ENCODE measurements around the gene PACS2.

Gene PACS2

GRCh38 chr14:105281371-105282097 is 33.0 kb upstream of the PACS2 start:
- peak in 2 of 3 donors; percentile 60 to 62 for DNase-seq
- Histone ChIP-seq H3K4me1 (ENCODE audit: control extremely low read depth in 1 of 4, control insufficient read depth in 4 of 4, insufficient read depth in 4 of 4, low read length in 3 of 4) (peaks cover 0 to 42% (median 33%) of the 10 kb centered on the region in 4 experiments), H3K36me3 (ENCODE audit: control insufficient read depth in 4 of 4, insufficient read depth in 4 of 4, low read length in 3 of 4) (peaks cover 0 to 17% (median 15%) of the 10 kb centered on the region in 4 experiments), H3K9me3 (ENCODE audit: control extremely low read depth in 1 of 5, control insufficient read depth in 4 of 5, insufficient read depth in 2 of 5, low read depth in 1 of 5, low read length in 4 of 5) (no peaks in the 10 kb centered on the region), H3K27me3 (replicated peaks in 2 of 5; ENCODE audit: control insufficient read depth in 4 of 5, insufficient read depth in 5 of 5, low read length in 4 of 5) (no peaks in the 10 kb centered on the region), H3K4me3 (ENCODE audit: control insufficient read depth in 1 of 7, extremely low read depth in 1 of 7, insufficient read depth in 4 of 7, low read depth in 2 of 7, low read length in 6 of 7) (no peak overlapping the region), H3K27ac (ENCODE audit: insufficient read depth in 1 of 2, low read depth in 1 of 2, low read length in 2 of 2, poor library complexity in 1 of 2, severe bottlenecking in 2 of 2) (no peak overlapping the region)
- POLR2A ChIA-PET, result interaction anchor here (0.8 kb wide), 1 partner anchor 193 kb away, joined by 3 read pairs; no protein-coding TSS in a partner anchor
- CTCF ChIA-PET, result interaction anchor here (0.6 to 1.4 kb wide), 4 partner anchors 9 to 70 kb away, joined by 3 to 4 read pairs (median 4); no protein-coding TSS in a partner anchor
- 73% methylated on average over 17 of the region's 23 CpGs for WGBS (ENCODE audit: insufficient coverage)

- ChIA-PET CTCF (interaction anchor here (0.7 to 1.4 kb wide), 4 partner anchors 9 to 70 kb away, joined by 3 to 4 read pairs (median 3); no protein-coding TSS in a partner anchor), POLR2A (interaction anchor here (0.8 kb wide), 1 partner anchor 194 kb away, joined by 3 read pairs; no protein-coding TSS in a partner anchor)
- peaks cover 0 to 17% (median 15%) of the 10 kb centered on the region in 4 experiments for H3K36me3 ChIP-seq (ENCODE audit: control insufficient read depth in 4 of 4, insufficient read depth in 4 of 4, low read length in 3 of 4)
- H3K4me1 ChIP-seq (ENCODE audit: control extremely low read depth in 1 of 4, control insufficient read depth in 4 of 4, insufficient read depth in 4 of 4, low read length in 3 of 4), result peaks cover 0 to 46% (median 34%) of the 10 kb centered on the region in 4 experiments
- no peak overlapping the region for H3K27ac ChIP-seq (ENCODE audit: insufficient read depth in 1 of 2, low read depth in 1 of 2, low read length in 2 of 2, poor library complexity in 1 of 2, severe bottlenecking in 2 of 2)
- no peak overlapping the region for H3K4me3 ChIP-seq (ENCODE audit: control insufficient read depth in 1 of 7, extremely low read depth in 1 of 7, insufficient read depth in 4 of 7, low read depth in 2 of 7, low read length in 6 of 7)
- H3K27me3 ChIP-seq (replicated peaks in 2 of 5; ENCODE audit: control insufficient read depth in 4 of 5, insufficient read depth in 5 of 5, low read length in 4 of 5), result no peaks in the 10 kb centered on the region
- no peak for DNase-seq
- no peaks in the 10 kb centered on the region for H3K9me3 ChIP-seq (ENCODE audit: control extremely low read depth in 1 of 5, control insufficient read depth in 4 of 5, insufficient read depth in 2 of 5, low read depth in 1 of 5, low read length in 4 of 5)
- 83% methylated on average over 14 of the region's 16 CpGs for WGBS (ENCODE audit: insufficient coverage)
Measured at GRCh38 chr14:105282098-105282725, 32.3 kb upstream of the PACS2 start.

GRCh38 chr14:105283028-105283427 is 31.5 kb upstream of the PACS2 start:
- H3K36me3 ChIP-seq (ENCODE audit: control insufficient read depth in 4 of 4, insufficient read depth in 4 of 4, low read length in 3 of 4), result peaks cover 0 to 17% (median 15%) of the 10 kb centered on the region in 4 experiments
- 96% methylated on average over 7 of the region's 10 CpGs for WGBS (ENCODE audit: insufficient coverage)
- POLR2A ChIA-PET, result no interaction called here
- H3K27me3 ChIP-seq (replicated peaks in 2 of 5; ENCODE audit: control insufficient read depth in 4 of 5, insufficient read depth in 5 of 5, low read length in 4 of 5), result no peaks in the 10 kb centered on the region
- peak overlapping the region in 1 of 2 experiments; percentile 0 for H3K27ac ChIP-seq (ENCODE audit: insufficient read depth in 1 of 2, low read depth in 1 of 2, low read length in 2 of 2, poor library complexity in 1 of 2, severe bottlenecking in 2 of 2)
- peaks cover 0 to 46% (median 34%) of the 10 kb centered on the region in 4 experiments for H3K4me1 ChIP-seq (ENCODE audit: control extremely low read depth in 1 of 4, control insufficient read depth in 4 of 4, insufficient read depth in 4 of 4, low read length in 3 of 4)
- no peak for DNase-seq
- no peaks in the 10 kb centered on the region for H3K9me3 ChIP-seq (ENCODE audit: control extremely low read depth in 1 of 5, control insufficient read depth in 4 of 5, insufficient read depth in 2 of 5, low read depth in 1 of 5, low read length in 4 of 5)
- CTCF ChIA-PET, result interaction anchor here (0.9 to 1.4 kb wide), 7 partner anchors 7 to 69 kb away, joined by 3 to 6 read pairs (median 4); no protein-coding TSS in a partner anchor
- peak overlapping the region in 1 of 7 experiments; percentile 19 for H3K4me3 ChIP-seq (ENCODE audit: control insufficient read depth in 1 of 7, extremely low read depth in 1 of 7, insufficient read depth in 4 of 7, low read depth in 2 of 7, low read length in 6 of 7)

- no peaks in the 10 kb centered on the region for H3K27me3 ChIP-seq (replicated peaks in 2 of 5; ENCODE audit: control insufficient read depth in 4 of 5, insufficient read depth in 5 of 5, low read length in 4 of 5)
- peaks cover 0 to 17% (median 15%) of the 10 kb centered on the region in 4 experiments for H3K36me3 ChIP-seq (ENCODE audit: control insufficient read depth in 4 of 4, insufficient read depth in 4 of 4, low read length in 3 of 4)
- H3K4me1 ChIP-seq (ENCODE audit: control extremely low read depth in 1 of 4, control insufficient read depth in 4 of 4, insufficient read depth in 4 of 4, low read length in 3 of 4), result peaks cover 0 to 46% (median 34%) of the 10 kb centered on the region in 4 experiments
- ChIA-PET CTCF (interaction anchor here (0.6 to 1.1 kb wide), 8 partner anchors 8 to 77 kb away, joined by 3 to 6 read pairs (median 4); no protein-coding TSS in a partner anchor), POLR2A (no interaction called here)
- H3K4me3 ChIP-seq (ENCODE audit: control insufficient read depth in 1 of 7, extremely low read depth in 1 of 7, insufficient read depth in 4 of 7, low read depth in 2 of 7, low read length in 6 of 7), result peak overlapping the region in 3 of 7 experiments; percentile 8 to 42 (median 30)
- H3K9me3 ChIP-seq (ENCODE audit: control extremely low read depth in 1 of 5, control insufficient read depth in 4 of 5, insufficient read depth in 2 of 5, low read depth in 1 of 5, low read length in 4 of 5), result no peaks in the 10 kb centered on the region
- no peak overlapping the region for H3K27ac ChIP-seq (ENCODE audit: insufficient read depth in 1 of 2, low read depth in 1 of 2, low read length in 2 of 2, poor library complexity in 1 of 2, severe bottlenecking in 2 of 2)
- WGBS (ENCODE audit: insufficient coverage), result 7% methylated on average over 13 of the region's 15 CpGs
- peak in 2 of 3 donors; percentile 63 to 77 for DNase-seq
Measured at GRCh38 chr14:105283899-105284298, 30.6 kb upstream of the PACS2 start.

- DNase-seq, result no peak
- CTCF ChIA-PET, result interaction anchor here (0.8 to 1.2 kb wide), 4 partner anchors 22 to 84 kb away, joined by 3 to 5 read pairs (median 3); no protein-coding TSS in a partner anchor
- 89% methylated on average over 7 of the region's 8 CpGs for WGBS (ENCODE audit: insufficient coverage)
- Histone ChIP-seq H3K36me3 (ENCODE audit: control insufficient read depth in 4 of 4, insufficient read depth in 4 of 4, low read length in 3 of 4) (peaks cover 0 to 12% (median 9%) of the 10 kb centered on the region in 4 experiments), H3K27ac (ENCODE audit: insufficient read depth in 1 of 2, low read depth in 1 of 2, low read length in 2 of 2, poor library complexity in 1 of 2, severe bottlenecking in 2 of 2) (no peak overlapping the region), H3K4me3 (ENCODE audit: control insufficient read depth in 1 of 7, extremely low read depth in 1 of 7, insufficient read depth in 4 of 7, low read depth in 2 of 7, low read length in 6 of 7) (no peak overlapping the region), H3K9me3 (ENCODE audit: control extremely low read depth in 1 of 5, control insufficient read depth in 4 of 5, insufficient read depth in 2 of 5, low read depth in 1 of 5, low read length in 4 of 5) (no peaks in the 10 kb centered on the region), H3K4me1 (ENCODE audit: control extremely low read depth in 1 of 4, control insufficient read depth in 4 of 4, insufficient read depth in 4 of 4, low read length in 3 of 4) (peaks cover 0 to 51% (median 36%) of the 10 kb centered on the region in 4 experiments), H3K27me3 (replicated peaks in 2 of 5; ENCODE audit: control insufficient read depth in 4 of 5, insufficient read depth in 5 of 5, low read length in 4 of 5) (no peaks in the 10 kb centered on the region)
- POLR2A ChIA-PET, result interaction anchor here (0.6 kb wide), 1 partner anchor 222 kb away, joined by 8 read pairs; no protein-coding TSS in a partner anchor
Measured at GRCh38 chr14:105285174-105285573, 29.4 kb upstream of the PACS2 start.

- peaks cover 0 to 61% (median 49%) of the 10 kb centered on the region in 4 experiments for H3K4me1 ChIP-seq (ENCODE audit: control extremely low read depth in 1 of 4, control insufficient read depth in 4 of 4, insufficient read depth in 4 of 4, low read length in 3 of 4)
- CTCF ChIA-PET, result interaction anchor here (1.5 kb wide), 1 partner anchor 27 kb away, joined by 5 read pairs; no protein-coding TSS in a partner anchor
- H3K27ac ChIP-seq (ENCODE audit: insufficient read depth in 1 of 2, low read depth in 1 of 2, low read length in 2 of 2, poor library complexity in 1 of 2, severe bottlenecking in 2 of 2), result no peak overlapping the region
- no peak for DNase-seq
- H3K9me3 ChIP-seq (ENCODE audit: control extremely low read depth in 1 of 5, control insufficient read depth in 4 of 5, insufficient read depth in 2 of 5, low read depth in 1 of 5, low read length in 4 of 5), result no peaks in the 10 kb centered on the region
- no peak overlapping the region for H3K4me3 ChIP-seq (ENCODE audit: control insufficient read depth in 1 of 7, extremely low read depth in 1 of 7, insufficient read depth in 4 of 7, low read depth in 2 of 7, low read length in 6 of 7)
- 96% methylated on average over 9 of the region's 9 CpGs for WGBS (ENCODE audit: insufficient coverage)
- POLR2A ChIA-PET, result no interaction called here
- H3K36me3 ChIP-seq (ENCODE audit: control insufficient read depth in 4 of 4, insufficient read depth in 4 of 4, low read length in 3 of 4), result peaks cover 0 to 12% (median 2%) of the 10 kb centered on the region in 4 experiments
- H3K27me3 ChIP-seq (replicated peaks in 2 of 5; ENCODE audit: control insufficient read depth in 4 of 5, insufficient read depth in 5 of 5, low read length in 4 of 5), result no peaks in the 10 kb centered on the region
Measured at GRCh38 chr14:105286759-105287144, 27.8 kb upstream of the PACS2 start.

Measured in common myeloid progenitor, CD34-positive (primary cell).